GM19467 (cell line): ENCODE results near the gene TICAM1.
"Not testable (repeated sequence)": the region's sequence is repeated elsewhere in the genome, so short reads cannot be mapped to it uniquely, and the experiment has no call there.

Source experiments
- ATAC-seq: cut with Tn5 transposase; IDR thresholded peaks from one replicate; pipeline ENCODE4 v1.9.1; 2021; ENCODE audit warnings: mild to moderate bottlenecking, moderate library complexity; ENCODE audit not compliant: unreplicated experiment

Gene TICAM1

GRCh38 chr19:4806384-4806783, 25.1 kb downstream of the TICAM1 start:
- no peak for ATAC-seq

GRCh38 chr19:4805140-4805539, 26.4 kb downstream of the TICAM1 start:
- ATAC-seq: not testable (repeated sequence)

- ATAC-seq: no peak
These were observed 27.5 kb downstream of the TICAM1 start for GRCh38 chr19:4803736-4804695.

GRCh38 chr19:4802711-4803110, 28.8 kb downstream of the TICAM1 start:
- no peak for ATAC-seq

DNA sequence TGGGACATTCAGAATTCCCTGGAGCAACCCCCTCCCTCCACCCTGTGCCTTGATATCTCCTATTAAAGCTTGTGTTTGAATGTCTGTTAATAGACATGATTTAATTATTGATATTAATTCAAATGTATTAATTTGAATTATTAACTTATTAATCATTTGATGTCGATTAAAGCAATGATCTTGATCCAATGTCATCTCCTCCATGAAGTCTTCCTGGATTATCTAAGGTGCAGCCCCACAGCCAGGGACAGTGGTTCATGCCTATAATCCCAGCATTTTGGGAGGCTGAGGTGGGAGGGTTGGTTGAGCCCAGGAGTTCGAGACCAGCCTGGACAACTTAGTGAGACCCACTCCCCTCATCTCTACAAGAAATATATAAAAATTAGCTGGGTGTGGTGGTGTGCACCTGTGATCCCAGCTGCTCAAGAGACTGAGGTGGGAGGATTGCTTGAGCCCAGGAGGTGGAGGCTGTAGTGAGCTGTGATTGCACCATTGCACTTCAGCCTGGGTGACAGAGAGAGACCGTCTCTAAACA, 30.4 kb downstream of the TICAM1 start:
- ATAC-seq: no peak

- ATAC-seq: no peak
These were observed 30.9 kb downstream of the TICAM1 start for GRCh38 chr19:4800591-4801081.

GRCh38 chr19:4795400-4795799, 36.1 kb downstream of the TICAM1 start:
- no peak for ATAC-seq

DNA sequence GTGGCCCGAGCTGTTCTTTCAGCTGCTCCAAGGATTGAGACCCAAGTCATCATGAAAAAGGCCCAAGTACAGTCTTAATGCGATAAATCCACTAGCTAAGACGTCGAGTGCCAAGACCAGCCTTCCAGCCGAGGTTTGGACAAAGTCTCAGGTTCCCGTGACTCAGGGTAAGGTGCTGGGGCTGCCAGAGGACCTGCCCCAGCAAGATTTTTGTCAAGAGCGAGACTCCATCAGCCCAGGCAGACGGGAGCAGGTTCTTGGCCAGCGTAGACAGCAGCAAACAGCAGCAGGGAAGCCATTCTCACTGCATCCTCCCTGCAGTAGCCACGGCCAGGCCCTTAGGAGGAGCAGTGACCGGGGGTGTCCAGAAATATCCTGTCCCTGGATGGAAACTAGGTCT, 36.5 kb downstream of the TICAM1 start:
- no peak for ATAC-seq

- ATAC-seq: not testable (repeated sequence)
These were observed 38.2 kb downstream of the TICAM1 start for GRCh38 chr19:4793278-4793677.

DNA sequence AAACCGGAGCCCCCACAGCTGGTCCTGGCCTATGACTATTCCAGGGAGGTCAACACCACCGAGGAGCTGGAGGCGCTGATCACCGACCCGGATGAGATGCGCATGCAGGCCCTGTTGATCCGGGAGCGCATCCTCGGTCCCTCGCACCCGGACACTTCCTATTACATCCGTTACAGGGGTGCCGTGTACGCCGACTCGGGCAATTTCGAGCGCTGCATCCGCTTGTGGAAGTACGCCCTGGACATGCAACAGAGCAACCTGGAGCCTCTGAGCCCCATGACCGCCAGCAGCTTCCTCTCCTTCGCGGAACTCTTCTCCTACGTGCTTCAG, 38.7 kb downstream of the TICAM1 start:
- ATAC-seq: not testable (repeated sequence)

GRCh38 chr19:4792019-4792865, 39.3 kb downstream of the TICAM1 start:
- not testable (repeated sequence) for ATAC-seq

DNA sequence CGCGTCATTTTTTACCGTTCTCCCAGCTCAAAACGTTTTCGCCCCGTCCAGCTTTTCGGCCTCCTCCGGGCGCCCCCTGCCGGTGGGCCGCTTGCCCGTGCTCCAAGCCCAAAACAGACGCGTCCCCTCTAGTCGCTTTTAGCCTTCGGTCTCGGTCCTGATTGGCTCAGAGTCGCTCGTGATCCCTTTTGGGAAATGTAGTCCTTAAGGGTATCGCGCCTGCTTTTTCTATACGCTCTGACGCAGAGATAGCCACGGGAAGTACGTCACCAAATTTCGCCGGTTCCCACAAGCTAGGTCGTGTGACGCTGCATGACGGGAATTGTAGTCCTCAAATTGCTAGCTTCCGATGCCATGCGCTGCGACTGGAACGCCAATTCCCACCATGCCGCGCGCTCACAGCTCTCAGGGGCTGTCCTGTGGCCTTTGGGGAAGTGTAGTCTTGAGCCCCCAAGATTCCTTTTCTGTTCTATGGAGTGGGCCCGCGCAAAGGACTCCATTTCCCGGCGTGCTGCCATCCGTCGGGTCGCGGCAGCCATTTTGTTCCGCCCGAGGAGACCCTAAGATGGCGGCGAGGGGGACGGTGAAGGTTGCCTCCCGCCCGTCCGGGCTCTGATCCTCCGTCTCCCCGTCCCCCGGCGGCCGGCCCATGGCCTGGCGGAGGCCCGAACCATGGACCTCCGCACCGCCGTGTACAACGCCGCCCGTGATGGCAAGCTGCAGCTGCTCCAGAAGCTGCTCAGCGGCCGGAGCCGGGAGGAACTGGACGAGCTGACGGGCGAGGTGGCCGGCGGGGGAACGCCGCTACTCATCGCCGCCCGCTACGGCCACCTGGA, 40.1 kb downstream of the TICAM1 start, which contains the start of gene FEM1A:
Gene FEM1A, plus strand, starts transcription at position 552 of the 836 bp plus-strand sequence. Its CDS starts 121 bp downstream, at position 673.
- ATAC-seq: peak; percentile 95

DNA sequence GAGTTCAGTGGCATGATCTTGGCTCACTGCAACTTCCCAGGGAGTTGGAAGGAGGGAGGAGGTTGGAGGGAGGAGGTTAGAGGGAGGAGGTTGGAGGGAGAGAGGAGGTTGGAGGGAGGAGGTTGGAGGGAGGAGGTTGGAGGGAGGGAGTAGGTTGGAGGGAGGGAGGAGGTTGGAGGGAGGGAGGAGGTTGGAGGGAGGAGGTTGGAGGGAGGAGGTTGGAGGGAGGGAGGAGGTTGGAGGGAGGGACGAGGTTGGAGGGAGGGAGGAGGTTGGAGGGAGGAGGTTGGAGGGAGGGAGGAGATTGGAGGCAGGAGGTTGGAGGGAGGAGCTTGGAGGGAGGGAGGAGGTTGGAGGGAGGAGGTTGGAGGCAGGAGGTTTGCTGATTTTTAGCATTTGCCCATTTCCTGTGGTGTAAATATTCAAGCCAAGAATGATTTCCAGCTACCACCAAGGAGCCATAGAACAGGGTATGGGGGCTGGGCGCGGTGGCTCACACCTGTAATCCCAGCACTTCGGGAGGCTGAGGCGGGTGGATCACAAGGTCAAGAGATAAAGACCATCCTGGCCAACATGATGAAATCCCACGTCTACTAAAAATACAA, 45.0 kb downstream of the TICAM1 start:
- ATAC-seq: not testable (repeated sequence)

- ATAC-seq: no peak
These were observed 49.7 kb downstream of the TICAM1 start for GRCh38 chr19:4781801-4782200.

- no peak for ATAC-seq
These were observed 50.7 kb downstream of the TICAM1 start for GRCh38 chr19:4780860-4781259.

DNA sequence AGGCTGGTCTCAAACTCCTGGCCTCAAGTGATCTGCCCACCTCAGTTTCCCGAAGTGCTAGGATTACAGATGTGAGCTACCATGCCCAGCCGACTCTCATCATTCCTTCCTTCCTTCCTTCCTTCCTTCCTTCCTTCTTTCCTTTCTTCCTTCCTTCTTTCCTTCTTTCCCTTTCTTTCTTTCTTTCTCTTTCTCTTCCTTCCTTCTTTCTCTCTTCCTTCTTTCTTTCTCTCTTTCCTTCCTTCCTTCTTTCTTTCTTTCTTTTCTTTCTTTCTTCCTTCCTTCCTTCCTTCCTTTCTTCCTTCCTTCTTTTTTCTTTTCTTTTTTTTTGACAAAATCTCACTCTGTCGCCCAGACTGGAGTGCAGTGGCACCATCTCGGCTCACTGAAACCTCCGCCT, 53.4 kb downstream of the TICAM1 start:
- ATAC-seq: not testable (repeated sequence)

DNA sequence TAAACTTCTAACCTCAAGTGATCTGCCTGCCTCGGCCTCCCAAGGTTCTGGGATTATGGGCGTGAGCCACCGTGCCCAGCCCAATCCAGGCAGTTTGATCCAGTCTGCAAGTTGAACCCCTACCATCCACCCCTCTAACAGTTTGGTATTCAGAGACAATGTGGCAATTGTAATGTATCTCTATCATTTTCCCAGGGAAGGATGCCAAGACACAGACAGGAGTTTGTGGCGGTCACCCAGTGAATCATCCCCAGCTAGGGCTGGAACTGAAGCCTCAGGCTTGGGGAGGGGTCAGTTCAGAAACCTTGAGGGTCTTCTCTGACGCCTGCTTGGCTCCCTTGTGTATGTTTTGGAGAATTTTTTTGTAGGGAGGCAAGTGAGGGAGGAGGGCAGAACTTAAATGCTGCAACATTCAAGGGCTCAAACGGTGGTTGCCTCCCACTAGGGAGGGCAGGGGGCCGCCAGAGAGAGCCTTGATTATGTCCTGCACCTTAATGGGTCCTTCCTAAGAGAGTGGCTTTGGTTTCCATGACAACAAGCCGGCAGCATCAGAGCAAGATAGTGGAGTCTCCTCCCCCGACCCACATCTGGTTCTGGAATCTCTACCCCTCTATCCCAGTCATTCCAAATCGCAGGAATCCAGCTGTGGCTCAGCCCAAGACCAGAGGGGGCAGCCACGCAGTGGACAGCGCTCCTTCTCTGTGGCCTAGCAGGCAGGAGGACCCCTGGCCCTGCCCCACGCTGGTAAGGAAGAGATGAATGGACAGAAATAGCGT, 54.9 kb downstream of the TICAM1 start:
- no peak for ATAC-seq

DNA sequence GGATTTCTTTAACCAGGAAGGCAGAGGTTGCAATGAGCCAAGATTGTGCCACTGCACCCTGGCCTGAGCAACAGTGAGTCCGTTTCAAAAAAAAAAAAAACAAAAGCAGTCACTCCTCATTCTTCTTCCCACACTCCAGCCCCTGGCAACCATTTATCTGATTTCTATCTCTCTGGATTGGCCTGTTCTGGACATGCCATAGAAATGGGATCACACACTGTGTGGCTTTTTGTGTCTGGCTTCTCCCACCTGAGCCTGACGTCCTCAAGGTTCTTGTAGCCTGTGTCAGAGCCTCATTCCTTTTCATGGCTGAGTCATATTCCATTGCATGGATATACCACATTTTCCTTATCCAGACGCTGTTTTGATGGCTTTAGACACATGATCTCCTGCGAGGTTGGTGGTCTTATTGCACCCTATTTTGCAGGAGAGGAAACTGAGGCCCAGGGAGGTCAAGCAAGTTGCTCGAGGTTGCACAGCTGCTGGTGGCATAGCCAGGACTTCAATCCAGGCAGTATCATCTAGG, 55.8 kb downstream of the TICAM1 start:
- no peak for ATAC-seq

GRCh38 chr19:4774136-4774535, 57.4 kb downstream of the TICAM1 start:
- ATAC-seq: no peak
